IPS DF 6.9 (cell line): ENCODE results near the gene DOLK.

ENCODE experiments used
- DNase-seq: peaks from one replicate; pipeline ENCODE4 v3.0.0-alpha.2; 2013; ENCODE audit warnings: low read depth, low spot score
- H3K27ac ChIP-seq: one replicate; pipeline ENCODE4 v1.5.1; 2013; ENCODE audit warnings: low read length, control low read depth
- H3K27me3 ChIP-seq: 2 replicates; pipeline ENCODE4 v1.6.1; 2013; ENCODE audit warnings: mild to moderate bottlenecking, low read length; ENCODE audit not compliant: control insufficient read depth, insufficient read depth
- H3K36me3 ChIP-seq: 2 replicates; pipeline ENCODE4 v1.6.1; 2013; ENCODE audit warnings: low read length; ENCODE audit not compliant: control insufficient read depth, insufficient read depth
- H3K4me1 ChIP-seq: 2 replicates; pipeline ENCODE4 v1.6.1; 2013; ENCODE audit warnings: low read length; ENCODE audit not compliant: control insufficient read depth, insufficient read depth
- H3K4me3 ChIP-seq: 2 replicates; pipeline ENCODE4 v1.5.1; 2013; ENCODE audit warnings: mild to moderate bottlenecking, low read length
- H3K9me3 ChIP-seq: 2 replicates; pipeline ENCODE4 v1.6.1; 2013; ENCODE audit warnings: low read length, inconsistent platforms; ENCODE audit not compliant: control insufficient read depth, insufficient read depth
- WGBS: extraction: QIAGEN DNeasy Blood & Tissue Kit; methylation state at CpG from one replicate; pipeline ENCODE4 v1.1.7; 2013; ENCODE audit warnings: mixed read lengths, missing lambda C conversion rate; ENCODE audit not compliant: insufficient read length, insufficient coverage; 5-methylcytosine and 5-hydroxymethylcytosine counted together

DOLK gene

GRCh38 chr9:128905964-128906363 is 41.4 kb downstream of the DOLK start:
- peaks cover 26% of the 10 kb centered on the region for H3K36me3 ChIP-seq
- H3K27me3 ChIP-seq: no peaks in the 10 kb centered on the region
- H3K4me1 ChIP-seq: peaks cover under 1% of the 10 kb centered on the region; the same call in 1 of the 2 replicates
- H3K4me3 ChIP-seq: no peak overlapping the region
- no peaks in the 10 kb centered on the region for H3K9me3 ChIP-seq
- DNase-seq: no peak
- no peak overlapping the region for H3K27ac ChIP-seq
- no CpG with 5 or more reads among the region's 7 CpGs for WGBS

GRCh38 chr9:128903871-128904620 is 43.4 kb downstream of the DOLK start:
- no peak for DNase-seq

GRCh38 chr9:128903079-128903461 is 44.3 kb downstream of the DOLK start:
- Histone ChIP-seq H3K27ac (no peak overlapping the region), H3K9me3 (no peaks in the 10 kb centered on the region), H3K4me1 (no peaks in the 10 kb centered on the region), H3K27me3 (no peaks in the 10 kb centered on the region), H3K36me3 (peaks cover 9% of the 10 kb centered on the region), H3K4me3 (no peak overlapping the region)
- WGBS: no CpG with 5 or more reads among the region's 2 CpGs
- DNase-seq: no peak

More at GRCh38 chr9:128903871-128904620, 43.4 kb downstream of the DOLK start:
- H3K9me3 ChIP-seq: no peaks in the 10 kb centered on the region
- H3K4me3 ChIP-seq: no peak overlapping the region
- no peaks in the 10 kb centered on the region for H3K27me3 ChIP-seq
- no peak overlapping the region for H3K27ac ChIP-seq
- H3K36me3 ChIP-seq: peaks cover 18% of the 10 kb centered on the region
- no peaks in the 10 kb centered on the region for H3K4me1 ChIP-seq
- no CpG with 5 or more reads among the region's 10 CpGs for WGBS

- Histone ChIP-seq H3K27me3 (no peaks in the 10 kb centered on the region), H3K9me3 (no peaks in the 10 kb centered on the region), H3K4me3 (no peak overlapping the region), H3K27ac (no peak overlapping the region), H3K36me3 (peaks cover 3% of the 10 kb centered on the region), H3K4me1 (no peaks in the 10 kb centered on the region)
- no peak for DNase-seq
- WGBS: no CpG with 5 or more reads among the region's 23 CpGs
Observed at GRCh38 chr9:128902351-128903078, 44.9 kb downstream of the DOLK start.

- DNase-seq: no peak
- no CpG with 5 or more reads among the region's 5 CpGs for WGBS
- H3K36me3 ChIP-seq: no peaks in the 10 kb centered on the region
- no peaks in the 10 kb centered on the region for H3K27me3 ChIP-seq
- no peaks in the 10 kb centered on the region for H3K9me3 ChIP-seq
- H3K4me1 ChIP-seq: no peaks in the 10 kb centered on the region
- H3K27ac ChIP-seq: no peak overlapping the region
- H3K4me3 ChIP-seq: no peak overlapping the region
Observed at GRCh38 chr9:128901822-128902221, 45.6 kb downstream of the DOLK start.

GRCh38 chr9:128901379-128901778 is 46.0 kb downstream of the DOLK start:
- no peaks in the 10 kb centered on the region for H3K9me3 ChIP-seq
- no peak for DNase-seq
- no peak overlapping the region for H3K27ac ChIP-seq
- no peaks in the 10 kb centered on the region for H3K4me1 ChIP-seq
- no CpG with 5 or more reads among the region's 7 CpGs for WGBS
- no peaks in the 10 kb centered on the region for H3K36me3 ChIP-seq
- H3K27me3 ChIP-seq: no peaks in the 10 kb centered on the region
- H3K4me3 ChIP-seq: no peak overlapping the region

GRCh38 chr9:128899566-128900322 is 47.7 kb downstream of the DOLK start:
- no CpG with 5 or more reads among the region's 8 CpGs for WGBS
- H3K27ac ChIP-seq: no peak overlapping the region
- H3K27me3 ChIP-seq: no peaks in the 10 kb centered on the region
- no peaks in the 10 kb centered on the region for H3K9me3 ChIP-seq
- H3K4me3 ChIP-seq: no peak overlapping the region
- peaks cover 1% of the 10 kb centered on the region; the same call in 1 of the 2 replicates for H3K4me1 ChIP-seq
- no peak for DNase-seq
- no peaks in the 10 kb centered on the region for H3K36me3 ChIP-seq

- Histone ChIP-seq H3K4me3 (no peak overlapping the region), H3K36me3 (no peaks in the 10 kb centered on the region), H3K27me3 (no peaks in the 10 kb centered on the region), H3K27ac (no peak overlapping the region), H3K4me1 (peaks cover 1% of the 10 kb centered on the region; the same call in 1 of the 2 replicates), H3K9me3 (no peaks in the 10 kb centered on the region)
- no peak for DNase-seq
- no CpG with 5 or more reads among the region's 18 CpGs for WGBS
Observed at GRCh38 chr9:128898845-128899565, 48.4 kb downstream of the DOLK start.

- H3K4me1 ChIP-seq: peaks cover 1% of the 10 kb centered on the region; the same call in 1 of the 2 replicates
- no peak overlapping the region for H3K4me3 ChIP-seq
- H3K27ac ChIP-seq: no peak overlapping the region
- peaks cover 1% of the 10 kb centered on the region; the same call in 1 of the 2 replicates for H3K36me3 ChIP-seq
- WGBS: no CpG with 5 or more reads among the region's 5 CpGs
- H3K9me3 ChIP-seq: no peaks in the 10 kb centered on the region
- no peaks in the 10 kb centered on the region for H3K27me3 ChIP-seq
- no peak for DNase-seq
Observed at GRCh38 chr9:128898382-128898781, 49.0 kb downstream of the DOLK start.

GRCh38 chr9:128895556-128895955 is 51.8 kb downstream of the DOLK start:
- Histone ChIP-seq H3K4me3 (no peak overlapping the region), H3K36me3 (peaks cover 13% of the 10 kb centered on the region), H3K4me1 (peaks cover 4% of the 10 kb centered on the region; the same call in 1 of the 2 replicates), H3K27ac (no peak overlapping the region), H3K9me3 (no peaks in the 10 kb centered on the region), H3K27me3 (no peaks in the 10 kb centered on the region)
- no peak for DNase-seq
- no CpG with 5 or more reads among the region's 4 CpGs for WGBS
